OCI-LY3 (cell line): ENCODE results near the gene ELOVL7.

Experiments
- H2AFZ ChIP-seq: fragments of 200-600, 300-600 bp; shearing (Covaris generic); 2 replicates; pipeline ENCODE4 v1.6.0; 2014; ENCODE audit warnings: antibody characterized with exemption, low read depth, low read length
- H3K27ac ChIP-seq: fragments of 200-600, 300-600 bp; sonication (generic); 2 replicates; pipeline ENCODE4 v1.5.1; 2014; ENCODE audit warnings: mild to moderate bottlenecking, low read length, moderate library complexity, mixed read lengths
- H3K27me3 ChIP-seq: fragments of 200-600, 300-600 bp; sonication (generic); 2 replicates; pipeline ENCODE4 v1.6.1; 2014; ENCODE audit warnings: low read depth, low read length, mixed read lengths
- H3K36me3 ChIP-seq: fragments of 200-600, 300-600 bp; sonication (generic); replicated peaks from 2 replicates; pipeline ENCODE3; 2014; ENCODE audit warnings: low read depth, low read length, mixed read lengths
- H3K4me1 ChIP-seq: fragments of 300-600, 200-600 bp; sonication (generic); 2 replicates; pipeline ENCODE4 v1.6.1; 2014; ENCODE audit warnings: low read length, mixed read lengths
- H3K4me2 ChIP-seq: fragments of 200-600, 300-600 bp; sonication (generic); 2 replicates; pipeline ENCODE4 v1.6.1; 2014; ENCODE audit warnings: low read length, mixed read lengths
- H3K4me3 ChIP-seq: fragments of 300-600, 200-600 bp; sonication (generic); 2 replicates; pipeline ENCODE4 v1.5.1; 2014; ENCODE audit warnings: antibody characterized with exemption, mild to moderate bottlenecking, low read length, moderate library complexity
- H3K79me2 ChIP-seq: fragments of 300-600, 200-600 bp; shearing (Covaris generic); 2 replicates; pipeline ENCODE4 v1.6.1; 2014; ENCODE audit warnings: mild to moderate bottlenecking, low read length, mixed read lengths
- H3K9ac ChIP-seq: fragments of 300-600, 200-600 bp; shearing (Covaris generic); 2 replicates; pipeline ENCODE4 v1.6.0; 2014; ENCODE audit warnings: mild to moderate bottlenecking, low read length, moderate library complexity
- H3K9me3 ChIP-seq: fragments of 200-600, 300-600 bp; shearing (Covaris generic); 2 replicates; pipeline ENCODE4 v1.6.1; 2014; ENCODE audit warnings: low read length, mixed read lengths; ENCODE audit not compliant: insufficient read depth
- H4K20me1 ChIP-seq: fragments of 200-600, 300-600 bp; sonication (generic); 2 replicates; pipeline ENCODE4 v1.6.1; 2016; ENCODE audit warnings: low read length, mixed read lengths; ENCODE audit not compliant: insufficient read depth
- EZH2phosphoT487 ChIP-seq: fragments of 200-600 bp; shearing (Covaris generic); IDR thresholded peaks from 2 replicates; pipeline ENCODE4 v1.6.1; 2018; ENCODE audit warnings: antibody characterized with exemption, mixed run types, low read depth
- TF ChIP-seq, protein P1 (sequence below): fragments of 200-600, 300-600 bp; sonication (generic); IDR thresholded peaks from 2 replicates; pipeline ENCODE4 v1.5.1; 2014; ENCODE audit warnings: antibody characterized with exemption, low read length, low read depth

The ELOVL7 gene

GRCh38 chr5:60833520-60833919, 10.5 kb downstream of the ELOVL7 start:
- Histone ChIP-seq H3K4me2 (no peak overlapping the region), H3K9ac (no peak overlapping the region)
- TF ChIP-seq, protein P1, sequence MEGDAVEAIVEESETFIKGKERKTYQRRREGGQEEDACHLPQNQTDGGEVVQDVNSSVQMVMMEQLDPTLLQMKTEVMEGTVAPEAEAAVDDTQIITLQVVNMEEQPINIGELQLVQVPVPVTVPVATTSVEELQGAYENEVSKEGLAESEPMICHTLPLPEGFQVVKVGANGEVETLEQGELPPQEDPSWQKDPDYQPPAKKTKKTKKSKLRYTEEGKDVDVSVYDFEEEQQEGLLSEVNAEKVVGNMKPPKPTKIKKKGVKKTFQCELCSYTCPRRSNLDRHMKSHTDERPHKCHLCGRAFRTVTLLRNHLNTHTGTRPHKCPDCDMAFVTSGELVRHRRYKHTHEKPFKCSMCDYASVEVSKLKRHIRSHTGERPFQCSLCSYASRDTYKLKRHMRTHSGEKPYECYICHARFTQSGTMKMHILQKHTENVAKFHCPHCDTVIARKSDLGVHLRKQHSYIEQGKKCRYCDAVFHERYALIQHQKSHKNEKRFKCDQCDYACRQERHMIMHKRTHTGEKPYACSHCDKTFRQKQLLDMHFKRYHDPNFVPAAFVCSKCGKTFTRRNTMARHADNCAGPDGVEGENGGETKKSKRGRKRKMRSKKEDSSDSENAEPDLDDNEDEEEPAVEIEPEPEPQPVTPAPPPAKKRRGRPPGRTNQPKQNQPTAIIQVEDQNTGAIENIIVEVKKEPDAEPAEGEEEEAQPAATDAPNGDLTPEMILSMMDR, result no peak
- TF ChIP-seq EZH2phosphoT487, result no peak

GRCh38 chr5:60830581-60831127, 13.4 kb downstream of the ELOVL7 start:
- Histone ChIP-seq H3K79me2 (peaks cover 8% of the 10 kb centered on the region), H4K20me1 (no peaks in the 10 kb centered on the region), H3K4me3 (peak overlapping the region; percentile 46), H3K9ac (no peak overlapping the region), H3K4me1 (peaks cover 61% of the 10 kb centered on the region), H3K36me3 (peaks cover 4% of the 10 kb centered on the region), H2AFZ (no peak overlapping the region), H3K9me3 (no peaks in the 10 kb centered on the region), H3K27me3 (no peaks in the 10 kb centered on the region), H3K4me2 (peak overlapping the region; percentile 76), H3K27ac (peak overlapping the region; percentile 64; the same call in 1 of the 2 replicates)
- no peak for TF ChIP-seq EZH2phosphoT487
- TF ChIP-seq, protein P1, result no peak

More at GRCh38 chr5:60833520-60833919, 10.5 kb downstream of the ELOVL7 start:
- Histone ChIP-seq H3K9me3 (no peaks in the 10 kb centered on the region), H3K4me1 (peaks cover 51% of the 10 kb centered on the region), H3K79me2 (no peaks in the 10 kb centered on the region), H2AFZ (no peak overlapping the region), H3K36me3 (peaks cover 4% of the 10 kb centered on the region), H4K20me1 (no peaks in the 10 kb centered on the region), H3K27ac (no peak overlapping the region), H3K4me3 (no peak overlapping the region), H3K27me3 (no peaks in the 10 kb centered on the region)

DNA sequence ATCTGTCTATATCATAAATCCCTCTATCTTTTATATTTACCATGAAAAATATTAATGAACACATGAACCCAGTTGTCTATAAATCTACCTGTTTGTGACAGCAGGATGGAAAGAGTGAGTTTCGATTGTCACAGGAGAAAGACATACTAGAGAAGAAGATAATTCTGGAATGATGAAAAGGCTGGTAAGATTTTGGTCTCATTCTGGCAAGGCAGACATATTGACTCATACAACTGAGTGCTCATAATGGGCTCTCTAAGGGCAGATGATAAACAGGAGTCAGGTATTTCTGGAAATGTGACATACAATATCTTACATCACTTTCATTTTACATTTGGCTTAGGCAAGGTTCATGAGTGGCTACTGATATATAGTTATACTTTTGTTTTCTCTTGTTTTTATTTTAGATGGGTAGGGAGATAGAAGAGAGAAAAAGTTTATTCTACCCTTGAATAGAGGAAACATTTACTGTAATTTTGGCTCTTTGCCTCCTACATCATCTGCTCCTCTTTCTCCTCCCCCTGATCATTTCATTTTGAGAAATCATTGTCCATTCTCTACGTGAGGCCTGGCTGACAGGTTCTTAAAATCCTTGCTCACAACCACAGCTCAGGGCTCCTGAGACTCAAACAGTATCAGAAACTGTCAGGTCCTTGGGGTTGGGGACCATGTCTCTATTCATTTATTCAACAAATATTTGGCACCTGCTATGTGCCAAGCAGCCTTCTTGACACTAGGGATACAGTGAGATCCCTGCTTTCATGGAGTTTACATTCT, 14.4 kb downstream of the ELOVL7 start:
- Histone ChIP-seq H2AFZ (no peak overlapping the region), H3K36me3 (peaks cover 4% of the 10 kb centered on the region), H3K4me1 (peaks cover 71% of the 10 kb centered on the region), H4K20me1 (no peaks in the 10 kb centered on the region), H3K4me2 (peak overlapping the region; percentile 71), H3K27me3 (no peaks in the 10 kb centered on the region), H3K9me3 (no peaks in the 10 kb centered on the region), H3K79me2 (peaks cover 8% of the 10 kb centered on the region), H3K9ac (peak overlapping the region; percentile 19; the same call in 1 of the 2 replicates), H3K27ac (peak overlapping the region; percentile 64), H3K4me3 (peak overlapping the region; percentile 4)
- TF ChIP-seq, protein P1, result no peak
- TF ChIP-seq EZH2phosphoT487, result no peak

DNA sequence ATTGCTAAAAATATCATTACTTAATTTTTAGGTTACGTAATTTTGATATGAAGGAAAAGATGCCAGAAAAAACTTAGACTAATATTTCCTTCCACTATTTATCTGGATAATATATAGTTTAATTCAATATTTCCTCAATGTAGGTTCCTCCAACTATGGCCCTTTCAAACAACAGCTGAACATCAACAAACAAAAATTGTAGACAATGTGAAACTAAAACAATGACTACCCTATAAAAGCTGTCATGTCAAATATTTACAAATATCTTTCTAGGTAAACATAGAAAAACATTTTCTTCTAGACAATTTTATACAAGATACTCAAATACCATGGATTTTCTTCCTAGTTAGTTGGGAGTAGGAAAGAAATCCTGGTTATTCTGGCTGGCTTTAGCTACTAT, 16.9 kb downstream of the ELOVL7 start:
- Histone ChIP-seq H3K9ac (no peak overlapping the region), H2AFZ (no peak overlapping the region), H3K27me3 (no peaks in the 10 kb centered on the region), H3K36me3 (peaks cover 4% of the 10 kb centered on the region), H3K4me2 (peak overlapping the region; percentile 78), H3K4me1 (peaks cover 96% of the 10 kb centered on the region), H3K27ac (peak overlapping the region; percentile 59), H3K9me3 (no peaks in the 10 kb centered on the region), H4K20me1 (no peaks in the 10 kb centered on the region), H3K4me3 (peak overlapping the region; percentile 35; the same call in 1 of the 2 replicates), H3K79me2 (peaks cover 8% of the 10 kb centered on the region)
- TF ChIP-seq, protein P1, result no peak
- no peak for TF ChIP-seq EZH2phosphoT487
